Measurements from ENCODE around the gene FMNL2. TPM values are rescaled to one million over a fixed set of nuclear protein-coding genes. Genes with fewer than 3 reads are reported as not detected.

The FMNL2 gene
- total RNA-seq, 4 donors from 2014 or later = 34.6 to 62.1 (median 51.3) TPM

GRCh38 chr2:152432206-152432653 lies 97.3 kb downstream of the FMNL2 start:
- no peak for DNase-seq (ENCODE audit: low spot score)
- ATAC-seq (ENCODE audit: low FRiP score) = peak; percentile 74
- no peak for TF ChIP-seq CTCF (IDR thresholded peaks at IDR 0.05)

GRCh38 chr2:152432765-152433164 lies 97.8 kb downstream of the FMNL2 start:
- ATAC-seq (ENCODE audit: low FRiP score) (no peak), DNase-seq (ENCODE audit: low spot score) (no peak)
- no peak for TF ChIP-seq CTCF (IDR thresholded peaks at IDR 0.05)

- no peak for TF ChIP-seq CTCF (IDR thresholded peaks at IDR 0.05)
- no peak for ATAC-seq (ENCODE audit: low FRiP score)
Observed at GRCh38 chr2:152433289-152433688, 98.3 kb downstream of the FMNL2 start.

GRCh38 chr2:152433791-152434190 lies 98.8 kb downstream of the FMNL2 start:
- ATAC-seq (ENCODE audit: low FRiP score) = no peak
- no peak for DNase-seq (ENCODE audit: low spot score)
- TF ChIP-seq CTCF (IDR thresholded peaks at IDR 0.05) = no peak

More at GRCh38 chr2:152433289-152433688, 98.3 kb downstream of the FMNL2 start:
- no peak for DNase-seq (ENCODE audit: low spot score)

GRCh38 chr2:152434395-152435182 lies 99.6 kb downstream of the FMNL2 start:
- no peak for TF ChIP-seq CTCF (IDR thresholded peaks at IDR 0.05)
- ATAC-seq (ENCODE audit: low FRiP score) (no peak), DNase-seq (ENCODE audit: low spot score) (no peak)

GRCh38 chr2:152436148-152436547 lies 101.2 kb downstream of the FMNL2 start:
- no peak for ATAC-seq (ENCODE audit: low FRiP score)
- DNase-seq (ENCODE audit: low spot score) = no peak
- TF ChIP-seq CTCF (IDR thresholded peaks at IDR 0.05) = no peak

Measured in omental fat pad (tissue), 4 donors.